GM12873 (cell line): Measurements from ENCODE around the gene MAD1L1.

Experiments
- TF ChIP-seq, protein P1 (sequence below): IDR thresholded peaks from 2 replicates; pipeline ENCODE4 v1.5.1; 2012; ENCODE audit warnings: low read depth, mild to moderate bottlenecking, moderate library complexity, low read length, control low read depth; ENCODE audit not compliant: insufficient read depth; ENCODE audit errors: missing control alignments

The MAD1L1 gene

DNA sequence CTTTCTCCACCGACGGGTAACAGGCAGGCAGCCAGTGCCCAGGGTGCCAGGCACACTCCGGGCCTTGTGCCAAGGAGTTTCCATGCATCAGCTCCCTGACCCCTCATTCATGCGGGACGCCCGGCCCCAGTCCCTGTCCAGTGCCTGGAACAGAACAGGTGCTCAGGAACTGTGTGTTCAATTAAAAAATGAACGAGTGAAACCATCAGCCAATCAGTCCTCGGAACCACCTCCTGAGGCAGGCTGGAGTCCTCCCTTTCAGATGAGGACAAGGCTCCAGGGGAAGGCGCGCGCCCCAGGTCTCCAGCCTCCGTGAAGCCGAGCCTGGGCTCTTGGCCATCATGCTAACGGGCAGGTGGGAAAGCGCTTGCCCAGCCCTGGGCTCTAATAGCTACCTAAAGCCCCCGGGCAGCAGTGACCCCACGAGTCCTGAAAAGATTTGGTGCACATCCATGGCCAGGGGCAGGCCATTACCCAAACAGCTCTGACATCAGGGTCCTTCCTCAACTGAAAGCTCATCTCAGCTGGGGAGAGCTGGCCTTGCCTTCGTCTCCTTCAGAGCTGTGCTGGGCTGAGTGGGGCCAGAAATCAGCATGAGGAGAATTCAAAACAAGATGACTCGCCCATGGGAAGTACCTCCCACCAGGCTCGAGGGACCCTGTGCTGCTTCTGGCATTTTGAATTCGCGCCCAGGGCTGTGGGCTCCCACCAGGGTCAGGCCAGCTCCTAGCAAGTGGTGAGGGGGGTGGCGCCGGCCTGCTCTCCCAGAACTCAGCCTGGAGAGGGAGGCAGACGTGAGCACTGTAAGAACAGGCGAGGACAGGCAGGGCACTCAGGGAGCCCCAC is 200.5 kb downstream of the MAD1L1 start:
- TF ChIP-seq, protein P1, sequence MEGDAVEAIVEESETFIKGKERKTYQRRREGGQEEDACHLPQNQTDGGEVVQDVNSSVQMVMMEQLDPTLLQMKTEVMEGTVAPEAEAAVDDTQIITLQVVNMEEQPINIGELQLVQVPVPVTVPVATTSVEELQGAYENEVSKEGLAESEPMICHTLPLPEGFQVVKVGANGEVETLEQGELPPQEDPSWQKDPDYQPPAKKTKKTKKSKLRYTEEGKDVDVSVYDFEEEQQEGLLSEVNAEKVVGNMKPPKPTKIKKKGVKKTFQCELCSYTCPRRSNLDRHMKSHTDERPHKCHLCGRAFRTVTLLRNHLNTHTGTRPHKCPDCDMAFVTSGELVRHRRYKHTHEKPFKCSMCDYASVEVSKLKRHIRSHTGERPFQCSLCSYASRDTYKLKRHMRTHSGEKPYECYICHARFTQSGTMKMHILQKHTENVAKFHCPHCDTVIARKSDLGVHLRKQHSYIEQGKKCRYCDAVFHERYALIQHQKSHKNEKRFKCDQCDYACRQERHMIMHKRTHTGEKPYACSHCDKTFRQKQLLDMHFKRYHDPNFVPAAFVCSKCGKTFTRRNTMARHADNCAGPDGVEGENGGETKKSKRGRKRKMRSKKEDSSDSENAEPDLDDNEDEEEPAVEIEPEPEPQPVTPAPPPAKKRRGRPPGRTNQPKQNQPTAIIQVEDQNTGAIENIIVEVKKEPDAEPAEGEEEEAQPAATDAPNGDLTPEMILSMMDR, result no peak

DNA sequence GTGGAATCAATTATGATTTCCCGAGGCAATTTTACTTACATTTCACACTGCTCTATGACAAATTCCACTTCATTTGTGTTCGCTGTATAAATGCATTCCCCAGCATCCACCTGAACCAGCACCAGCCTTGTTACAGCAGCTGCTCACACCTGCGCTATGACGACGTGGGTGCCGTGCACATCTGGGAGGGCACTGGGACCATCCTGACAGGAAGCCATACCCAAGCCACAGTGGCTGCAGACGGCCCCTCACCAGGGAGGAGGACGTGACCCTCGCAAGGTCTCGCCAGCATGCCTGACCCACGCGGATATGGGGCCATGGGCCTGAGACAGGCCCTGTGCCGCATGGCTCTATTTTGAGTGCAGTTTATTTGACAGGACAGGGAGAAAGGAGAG is 201.3 kb downstream of the MAD1L1 start:
- TF ChIP-seq, protein P1, result no peak

DNA sequence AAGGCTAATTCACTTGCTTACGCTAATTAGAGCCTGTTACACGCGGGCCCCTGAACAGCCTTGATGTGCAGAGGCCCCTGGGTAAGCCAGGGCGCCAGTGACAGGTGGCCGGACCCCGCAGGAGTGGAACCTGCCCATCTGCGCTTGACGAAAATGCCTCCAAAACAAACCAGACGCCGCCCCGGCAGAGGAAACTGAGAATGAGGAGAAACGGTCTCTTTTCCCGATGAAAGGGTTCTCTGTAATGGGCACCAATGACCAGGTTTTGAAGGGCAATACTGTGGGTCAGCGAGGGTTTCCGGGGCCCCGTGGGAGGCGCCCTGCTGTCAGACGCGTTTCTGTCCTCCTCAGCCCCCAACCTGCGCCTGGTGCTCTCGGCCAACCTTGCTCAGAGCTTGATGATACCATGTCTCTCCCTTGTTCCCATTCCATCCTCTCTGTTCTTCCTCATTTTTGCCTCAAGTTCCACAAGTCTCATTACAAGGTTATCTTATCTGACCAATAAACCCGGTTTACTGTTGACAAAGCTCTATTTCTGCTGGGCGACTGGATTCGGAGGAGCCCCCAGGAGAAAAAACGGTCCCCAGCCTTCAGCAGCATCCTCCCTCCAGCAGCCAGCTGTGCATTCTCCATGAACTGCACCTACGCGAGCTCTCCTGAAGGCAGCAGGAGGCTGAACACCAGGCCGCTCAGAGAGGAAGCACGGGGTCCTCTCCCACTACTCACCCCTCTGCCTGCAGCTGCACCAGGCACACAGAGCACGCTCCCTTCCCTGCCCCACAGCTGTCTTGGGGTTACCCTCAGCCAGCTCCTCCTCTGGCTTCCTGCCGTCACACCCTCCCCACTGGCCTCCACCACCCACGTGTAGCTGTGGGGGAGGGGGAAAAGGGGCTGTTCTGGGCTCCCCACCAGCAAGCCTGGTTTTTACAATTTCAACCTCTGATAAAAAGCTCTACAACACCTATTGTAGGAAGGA is 202.0 kb downstream of the MAD1L1 start:
- TF ChIP-seq, protein P1, result no peak

DNA sequence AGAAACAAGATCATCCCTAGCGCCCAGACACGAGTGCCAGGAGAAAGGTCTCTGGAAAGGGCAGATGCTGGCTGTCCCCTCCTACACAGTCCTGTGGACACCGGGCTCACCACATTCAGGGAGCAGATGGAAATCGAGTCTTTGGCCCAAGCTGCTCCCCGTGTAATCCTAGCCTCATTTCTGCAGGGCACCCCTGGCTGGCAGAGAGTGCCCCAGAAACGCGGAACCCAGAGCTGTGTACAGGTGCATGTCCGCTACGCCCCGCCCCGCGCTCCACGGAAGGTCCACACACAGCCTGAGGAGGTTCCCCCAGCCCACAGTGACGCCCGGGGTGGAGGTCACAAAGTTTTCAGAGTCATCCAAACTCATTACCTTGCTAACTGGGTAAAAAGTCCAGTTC is 202.8 kb downstream of the MAD1L1 start:
- TF ChIP-seq, protein P1, result no peak

DNA sequence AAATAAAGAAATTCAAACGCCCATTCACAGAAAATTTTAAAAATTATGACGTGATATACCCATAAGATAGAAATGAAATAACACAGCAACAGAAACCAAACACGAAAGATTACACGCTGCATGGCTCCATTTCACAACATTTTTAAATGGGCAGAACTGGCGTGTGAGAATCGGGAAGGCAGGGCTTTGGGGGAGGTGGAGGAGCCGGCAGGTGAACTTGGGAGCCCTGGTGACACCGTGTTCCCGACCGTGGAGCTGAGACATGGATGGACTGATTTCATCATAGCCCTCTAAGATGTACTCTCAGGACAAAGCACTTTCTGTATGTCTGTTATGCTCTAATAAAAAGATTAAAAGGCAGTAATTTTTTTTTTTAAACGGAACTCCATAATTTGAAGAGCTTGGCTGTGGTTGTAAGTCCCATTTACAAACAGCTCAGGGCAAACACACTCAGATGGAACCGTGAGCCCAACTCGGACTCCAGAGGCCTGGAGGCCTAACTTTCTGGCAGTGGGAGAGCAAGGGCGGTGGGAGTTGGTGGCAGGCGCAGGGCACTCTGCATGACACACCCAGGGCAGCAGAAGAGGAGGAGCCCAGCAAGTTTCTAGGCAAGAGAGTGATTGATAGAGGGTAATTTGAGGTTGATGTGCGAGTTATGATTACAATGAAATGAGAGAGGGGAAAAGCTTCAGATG is 203.4 kb downstream of the MAD1L1 start:
- TF ChIP-seq, protein P1, result no peak

DNA sequence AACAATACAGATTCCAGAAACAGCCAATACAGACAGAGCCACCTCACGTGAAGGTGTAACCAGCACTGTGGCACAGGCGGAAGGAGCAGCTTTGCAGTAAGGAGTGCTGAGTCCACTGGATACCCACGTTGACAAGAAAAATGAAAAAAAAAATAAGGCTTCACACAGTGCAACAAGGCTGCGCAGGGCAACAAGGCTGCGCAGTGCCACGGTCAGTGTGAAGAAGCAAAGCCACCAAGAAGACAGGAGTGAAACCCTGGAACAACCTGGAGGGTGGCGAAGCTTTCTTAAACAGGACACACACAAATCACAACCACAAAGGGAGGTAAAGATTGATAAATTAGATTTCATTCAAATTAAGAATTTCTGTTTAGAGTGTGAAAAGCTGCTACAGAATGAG is 204.0 kb downstream of the MAD1L1 start:
- TF ChIP-seq, protein P1, result no peak
